Upper lobe of left lung (tissue), 6 donors: ENCODE measurements around the gene ANKFN1. TPM values are rescaled to one million over a fixed set of nuclear protein-coding genes. Genes with fewer than 3 reads are reported as not detected.

Experiments used
- ATAC-seq, 2 donors: fragments of 200-7000 bp; cut with Tn5 transposase; one replicate each; pipeline ENCODE4 v1.9.1; 2022; ENCODE audit warnings: mild to moderate bottlenecking in 2 of 2, moderate library complexity in 2 of 2; ENCODE audit not compliant: low FRiP score in 2 of 2
- DNase-seq, 2 donors: peaks; one replicate each; pipeline ENCODE4 v3.0.0-alpha.2; 2019 to 2020
- H3K27ac ChIP-seq, 4 donors: fragments of 200-600 bp; sonication (generic); one replicate each; pipeline ENCODE4 v1.5.1; 2016 to 2019
- H3K27me3 ChIP-seq, 4 donors: fragments of 200-600 bp; sonication (generic); one replicate each; pipeline ENCODE4 v1.5.1; 2017 to 2019
- H3K36me3 ChIP-seq, 4 donors: fragments of 200-600 bp; sonication (generic); one replicate each; pipeline ENCODE4 v1.5.1; 2016 to 2019
- H3K4me1 ChIP-seq, 4 donors: fragments of 200-600 bp; sonication (generic); one replicate each; pipeline ENCODE4 v1.5.1; 2018 to 2019
- H3K4me3 ChIP-seq, 4 donors: fragments of 200-600 bp; sonication (generic); one replicate each; pipeline ENCODE4 v1.5.1; 2017 to 2019; ENCODE audit warnings: mild to moderate bottlenecking in 2 of 4, moderate library complexity in 1 of 4
- H3K9me3 ChIP-seq, 4 donors: fragments of 200-600 bp; sonication (generic); one replicate each; pipeline ENCODE4 v1.5.1; 2018 to 2019
- CTCF ChIP-seq, 6 experiments: fragments of 450-650 bp in 4 of 6; fragments of 200-600 bp in 2 of 6; sonication (generic) in 2 of 6; IDR thresholded peaks; one replicate each; pipeline ENCODE4 v1.5.1; 2016 to 2019; ENCODE audit warnings: antibody characterized with exemption in 6 of 6
- EP300 ChIP-seq, 4 donors: sonication (generic); formaldehyde crosslinking; IDR thresholded peaks; one replicate each; pipeline ENCODE4 v1.5.1; 2017; ENCODE audit warnings: antibody characterized with exemption in 4 of 4, control low read depth in 2 of 4
- POLR2A ChIP-seq, 4 donors: fragments of 450-650 bp; IDR thresholded peaks; one replicate each; pipeline ENCODE4 v1.5.1; 2016 to 2017; ENCODE audit warnings: antibody characterized with exemption in 4 of 4, mild to moderate bottlenecking in 2 of 4
- POLR2AphosphoS5 ChIP-seq, 2 donors: sonication (generic); formaldehyde crosslinking; IDR thresholded peaks; one replicate each; pipeline ENCODE4 v1.5.1; 2017; ENCODE audit warnings: antibody characterized with exemption in 2 of 2
- WGBS, 2 donors: methylation state at CpG; one replicate each; pipeline ENCODE4 v1.1.5; 2017 to 2018; 5-methylcytosine and 5-hydroxymethylcytosine counted together
- total RNA-seq, 6 donors: library from RNA; depleted of rRNA in 4 of 6; stranded (reverse); fragments of >200 nt in 4 of 6; gene quantifications; one replicate each; pipeline versions ENCODE4 v1.1.0 to v1.2.1, GENCODE V29; 2016 to 2021
- donor health status: DM: no; HTN: no; CAD: no; lungs with moderate emphysema.
- donor health status: DM: no; HTN: yes; CAD: no; lungs with severe emphysema.

Gene ANKFN1
- total RNA-seq, 6 donors from 2014 or later = 0.55 to 14.4 (median 2.6) TPM

GRCh38 chr17:56177361-56177760, 24.1 kb downstream of the ANKFN1 start:
- Histone ChIP-seq H3K27me3 (no peaks in the 10 kb centered on the region), H3K4me1 (no peaks in the 10 kb centered on the region), H3K27ac (no peak overlapping the region), H3K9me3 (no peaks in the 10 kb centered on the region), H3K36me3 (no peaks in the 10 kb centered on the region), H3K4me3 (no peak overlapping the region)
- 88 to 92% methylated on average over 2 of the region's 2 CpGs for WGBS, 2 donors
- DNase-seq = no peak
- ATAC-seq = no peak
- TF ChIP-seq EP300 (IDR thresholded peaks at IDR 0.05) (no peak), CTCF (IDR thresholded peaks at IDR 0.05) (no peak), POLR2A (IDR thresholded peaks at IDR 0.05) (no peak), POLR2AphosphoS5 (IDR thresholded peaks at IDR 0.05) (no peak)

- no peaks in the 10 kb centered on the region for H3K36me3 ChIP-seq
- DNase-seq = no peak
- H3K27ac ChIP-seq = no peak overlapping the region
- no peak overlapping the region for H3K4me3 ChIP-seq
- WGBS, 2 donors = 81 to 90% methylated on average over 5 of the region's 5 CpGs
- H3K27me3 ChIP-seq = no peaks in the 10 kb centered on the region
- ATAC-seq = no peak
- H3K4me1 ChIP-seq = no peaks in the 10 kb centered on the region
- H3K9me3 ChIP-seq = no peaks in the 10 kb centered on the region
- no peak for TF ChIP-seq CTCF (IDR thresholded peaks at IDR 0.05)
- TF ChIP-seq EP300 (IDR thresholded peaks at IDR 0.05) = no peak
- no peak for TF ChIP-seq POLR2AphosphoS5 (IDR thresholded peaks at IDR 0.05)
- no peak for TF ChIP-seq POLR2A (IDR thresholded peaks at IDR 0.05)
These were observed 24.9 kb downstream of the ANKFN1 start for GRCh38 chr17:56178203-56178602.

- DNase-seq (no peak), ATAC-seq (no peak)
- no peaks in the 10 kb centered on the region for H3K4me1 ChIP-seq
- WGBS, 2 donors = 58 to 90% methylated on average over 1 of the region's 1 CpG
- TF ChIP-seq POLR2A (IDR thresholded peaks at IDR 0.05) (no peak), EP300 (IDR thresholded peaks at IDR 0.05) (no peak), CTCF (IDR thresholded peaks at IDR 0.05) (no peak), POLR2AphosphoS5 (IDR thresholded peaks at IDR 0.05) (no peak)
- no peaks in the 10 kb centered on the region for H3K9me3 ChIP-seq
- H3K4me3 ChIP-seq = no peak overlapping the region
- H3K36me3 ChIP-seq = no peaks in the 10 kb centered on the region
- no peaks in the 10 kb centered on the region for H3K27me3 ChIP-seq
- H3K27ac ChIP-seq = no peak overlapping the region
These were observed 28.8 kb downstream of the ANKFN1 start for GRCh38 chr17:56182081-56182480.

- Histone ChIP-seq H3K4me1 (no peaks in the 10 kb centered on the region), H3K9me3 (no peaks in the 10 kb centered on the region), H3K27me3 (no peaks in the 10 kb centered on the region), H3K27ac (no peak overlapping the region), H3K4me3 (no peak overlapping the region), H3K36me3 (no peaks in the 10 kb centered on the region)
- WGBS, 2 donors = 65 to 75% methylated on average over 6 of the region's 6 CpGs
- ATAC-seq = no peak
- no peak for DNase-seq
- TF ChIP-seq EP300 (IDR thresholded peaks at IDR 0.05) (no peak), POLR2AphosphoS5 (IDR thresholded peaks at IDR 0.05) (no peak), POLR2A (IDR thresholded peaks at IDR 0.05) (no peak), CTCF (IDR thresholded peaks at IDR 0.05) (no peak)
These were observed 31.4 kb downstream of the ANKFN1 start for GRCh38 chr17:56184650-56185049.

- no peak for DNase-seq
- TF ChIP-seq POLR2A (IDR thresholded peaks at IDR 0.05) (no peak), CTCF (IDR thresholded peaks at IDR 0.05) (no peak), POLR2AphosphoS5 (IDR thresholded peaks at IDR 0.05) (no peak), EP300 (IDR thresholded peaks at IDR 0.05) (no peak)
- no peaks in the 10 kb centered on the region for H3K36me3 ChIP-seq
- no peaks in the 10 kb centered on the region for H3K9me3 ChIP-seq
- no peaks in the 10 kb centered on the region for H3K27me3 ChIP-seq
- H3K27ac ChIP-seq = no peak overlapping the region
- no peaks in the 10 kb centered on the region for H3K4me1 ChIP-seq
- WGBS, 2 donors = 65 to 75% methylated on average over 6 of the region's 6 CpGs
- no peak for ATAC-seq
- no peak overlapping the region for H3K4me3 ChIP-seq
These were observed 32.4 kb downstream of the ANKFN1 start for GRCh38 chr17:56185491-56186221.
